Activated CD8-positive, alpha-beta memory T cell treated with anti-CD3 and anti-CD28 coated beads for 36 hours (primary cell): ENCODE results near the gene CGB5. TPM values are rescaled to one million over a fixed set of nuclear protein-coding genes. Genes with fewer than 3 reads are reported as not detected.
"Not testable (repeated sequence)": the region's sequence is repeated elsewhere in the genome, so short reads cannot be mapped to it uniquely, and the experiment has no call there.

Experiments
- CTCF ChIA-PET: fragments of 350-600 bp; sonication (Branson Sonifier 250); formaldehyde crosslinking; loops from one replicate; lab custom pipeline; 2021; ENCODE audit warnings: antibody characterized with exemption; lab: Charles Lee
- POLR2A ChIA-PET: fragments of 350-600 bp; sonication (Branson Sonifier 250); formaldehyde crosslinking; loops from one replicate; lab custom pipeline; 2021; ENCODE audit warnings: antibody characterized with exemption; lab: Charles Lee
- total RNA-seq, 2 experiments: library from RNA; stranded (reverse); gene quantifications; one replicate each; pipeline ENCODE4 v1.2.3, GENCODE V29; 2021

CGB5 gene
- total RNA-seq, 2 experiments from 2014 or later = not detected

DNA sequence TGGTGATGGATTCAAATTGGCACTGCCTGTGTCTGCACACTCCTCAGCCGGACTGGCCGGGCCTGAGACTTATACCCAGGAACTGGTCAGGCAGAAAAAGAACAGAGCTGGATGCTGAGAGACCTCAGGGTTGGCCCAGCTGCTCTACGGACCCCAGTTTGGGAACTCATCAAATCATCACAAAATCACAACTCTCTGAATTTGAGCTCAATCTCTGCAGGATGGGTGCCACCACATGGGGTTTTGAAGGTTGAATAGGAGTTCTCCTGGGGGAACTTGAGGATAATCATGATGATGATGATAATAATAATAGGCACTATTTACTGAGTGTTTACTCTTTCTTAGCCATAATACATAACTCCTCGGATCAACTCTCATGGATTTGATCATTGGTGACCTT is 982 bp upstream of the CGB5 start:
- POLR2A ChIA-PET, CTCF ChIA-PET: not testable (repeated sequence)

DNA sequence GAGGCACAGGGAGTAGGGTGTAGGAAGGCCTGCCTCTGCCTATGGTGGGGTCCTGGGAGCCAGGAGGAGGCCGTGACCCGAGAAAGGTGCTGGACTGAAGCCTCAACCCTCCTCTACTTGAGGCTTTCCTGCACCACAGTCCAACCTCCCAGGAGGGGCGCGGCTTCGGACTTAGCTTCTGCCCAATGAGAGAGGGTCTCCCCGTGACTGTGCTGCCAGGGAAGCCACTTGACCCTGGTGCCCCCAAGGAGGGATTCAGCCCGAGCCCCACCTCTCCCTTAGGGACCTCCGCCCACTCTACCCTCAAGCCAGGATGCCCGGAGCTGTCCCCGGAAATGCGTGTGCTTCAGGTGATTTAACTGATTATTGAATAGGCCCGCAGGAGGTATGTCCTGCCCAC is 5.4 kb downstream of the CGB5 start, which contains the start of gene CGB8:
Gene CGB8 (minus strand): TSS at position 101 of the 400 bp plus-strand sequence. CDS start 372 bp downstream, outside the sequence.
- CTCF ChIA-PET = not testable (repeated sequence)

DNA sequence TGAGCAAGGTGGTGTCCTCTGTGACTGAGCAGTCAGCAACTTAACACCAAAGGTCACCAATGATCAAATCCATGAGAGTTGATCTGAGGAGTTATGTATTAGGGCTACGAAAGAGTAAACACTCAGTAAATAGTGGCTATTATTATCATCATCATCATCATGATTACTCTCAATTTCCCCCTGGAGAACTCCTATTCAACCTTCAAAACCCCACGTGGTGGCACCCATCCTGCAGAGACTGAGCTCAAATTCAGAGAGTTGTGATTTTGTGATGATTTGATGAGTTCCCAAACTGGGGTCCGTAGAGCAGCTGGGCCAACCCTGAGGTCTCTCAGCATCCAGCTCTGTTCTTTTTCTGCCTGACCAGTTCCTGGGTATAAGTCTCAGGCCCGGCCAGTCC is 6.2 kb downstream of the CGB5 start:
- POLR2A ChIA-PET, CTCF ChIA-PET: not testable (repeated sequence)

More for the DNA sequence above, 5.4 kb downstream of the CGB5 start, which contains the start of gene CGB8:
- POLR2A ChIA-PET = not testable (repeated sequence)

DNA sequence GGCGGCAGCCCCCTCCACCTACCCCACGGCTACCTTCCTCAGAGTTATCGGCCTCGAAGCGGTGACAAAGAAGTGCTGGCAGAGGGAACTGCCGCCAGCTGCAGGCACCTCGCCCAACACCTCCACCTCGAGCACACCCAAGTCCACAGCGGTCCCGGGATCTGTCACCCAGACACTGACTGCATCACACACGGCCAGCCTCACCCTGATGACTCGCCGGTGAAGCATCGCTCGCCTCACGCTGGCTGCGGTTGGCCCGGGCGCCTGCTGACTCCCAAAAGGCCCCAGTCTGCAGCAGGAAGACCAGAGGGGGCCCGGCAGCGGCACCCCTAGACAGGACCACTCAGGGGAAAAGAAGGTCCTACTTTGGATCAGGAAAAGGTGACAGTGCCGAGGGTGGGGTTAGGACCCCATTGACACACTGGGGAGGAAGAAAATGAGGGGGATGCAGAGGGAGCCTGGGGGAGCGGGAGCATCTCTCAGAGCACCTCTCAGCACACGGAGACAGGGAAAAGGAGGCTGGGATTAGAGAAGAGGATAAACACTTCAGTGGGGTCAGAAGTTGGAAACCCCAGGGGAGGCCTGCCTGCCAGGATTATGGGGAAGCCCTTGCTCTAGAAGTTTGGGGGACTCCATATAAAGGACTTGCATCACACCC is 6.9 kb downstream of the CGB5 start:
- CTCF ChIA-PET, POLR2A ChIA-PET: not testable (repeated sequence)

DNA sequence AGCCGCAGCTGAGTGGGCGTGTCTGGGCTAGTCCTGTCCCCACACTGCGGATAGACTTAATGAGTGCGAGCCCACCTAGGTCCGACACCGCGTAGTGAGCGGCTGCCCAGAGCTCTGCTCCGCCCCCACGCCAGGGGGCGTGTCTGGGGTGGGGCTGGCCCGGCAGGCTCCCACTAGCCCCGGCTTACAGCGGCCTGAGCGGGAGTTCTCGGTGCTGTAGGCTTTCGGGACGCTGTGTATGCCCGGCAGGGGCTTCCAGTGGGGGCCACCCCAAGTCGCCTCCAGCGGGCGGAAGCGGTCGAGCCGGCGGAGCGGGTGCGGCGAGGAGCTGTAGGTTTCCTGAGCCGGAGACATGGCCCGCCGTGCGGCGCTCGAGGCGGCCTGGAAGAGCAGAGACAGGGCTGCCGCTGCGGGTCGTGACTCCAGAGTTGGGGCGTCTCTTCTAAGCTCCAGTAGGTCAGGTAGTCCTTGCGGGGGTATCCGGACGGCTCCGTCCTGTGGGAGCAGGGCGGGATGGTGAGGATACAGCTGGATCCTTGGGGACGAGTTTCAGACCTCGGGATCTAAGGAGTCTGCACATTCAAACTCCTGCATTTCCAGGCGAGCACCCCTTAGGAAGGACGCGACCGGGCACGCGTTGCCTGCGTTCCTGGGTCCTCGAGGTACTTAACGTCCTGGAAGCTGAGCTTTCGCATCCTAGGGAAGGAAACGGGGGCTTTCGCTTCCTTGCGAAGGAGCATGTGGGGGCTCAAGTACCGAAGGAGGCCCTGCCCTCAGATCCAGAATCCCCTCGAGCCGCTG is 12.7 kb downstream of the CGB5 start:
- ChIA-PET CTCF (interaction anchor here (0.6 to 1.3 kb wide), 6 partner anchors 18 to 424 kb away, joined by 3 to 4 read pairs (median 3); partner anchors contain the start of gene RUVBL2), POLR2A (interaction anchor here (0.5 to 0.6 kb wide), 2 partner anchors 38 to 39 kb away, joined by 3 to 4 read pairs; no protein-coding TSS in a partner anchor)

DNA sequence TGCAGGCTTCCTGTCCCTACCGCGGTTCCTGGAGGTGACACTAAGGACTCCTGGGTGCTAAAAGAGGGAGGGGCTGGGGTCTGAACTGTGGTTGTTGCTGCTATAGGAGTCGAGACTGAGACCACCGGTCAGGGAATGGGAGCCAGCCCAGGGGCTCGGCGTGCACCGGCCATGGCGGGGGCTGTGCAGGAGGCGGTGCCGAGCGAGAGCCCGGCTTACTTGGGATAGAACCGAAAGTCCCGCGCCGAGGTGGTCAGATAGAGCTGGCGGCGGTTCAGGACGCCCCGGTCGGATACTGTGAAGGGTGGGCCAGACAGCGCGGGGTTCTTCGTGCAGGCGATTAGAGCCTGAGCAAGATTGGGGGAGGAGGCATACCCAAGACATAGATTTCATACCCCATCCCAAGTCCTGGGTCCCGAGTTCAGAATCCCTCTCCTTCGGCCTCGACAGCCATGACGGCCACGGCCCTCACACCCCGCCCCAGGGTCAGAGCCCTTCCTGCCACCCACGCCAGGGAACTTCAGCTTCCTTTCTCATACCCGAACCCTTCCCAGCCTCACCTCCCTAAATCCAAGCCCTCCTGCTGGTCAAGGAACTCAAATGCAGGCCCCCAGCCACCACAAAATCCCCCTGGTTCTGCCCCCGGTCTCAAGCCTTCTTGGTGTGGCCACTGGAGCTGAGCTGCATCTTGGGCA is 13.4 kb downstream of the CGB5 start:
- POLR2A ChIA-PET = interaction anchor here (0.5 kb wide), 1 partner anchor 39 kb away, joined by 3 read pairs; no protein-coding TSS in a partner anchor
- CTCF ChIA-PET = interaction anchor here (0.6 to 1.3 kb wide), 6 partner anchors 17 to 424 kb away, joined by 3 to 4 read pairs (median 3); partner anchors contain the start of gene RUVBL2

DNA sequence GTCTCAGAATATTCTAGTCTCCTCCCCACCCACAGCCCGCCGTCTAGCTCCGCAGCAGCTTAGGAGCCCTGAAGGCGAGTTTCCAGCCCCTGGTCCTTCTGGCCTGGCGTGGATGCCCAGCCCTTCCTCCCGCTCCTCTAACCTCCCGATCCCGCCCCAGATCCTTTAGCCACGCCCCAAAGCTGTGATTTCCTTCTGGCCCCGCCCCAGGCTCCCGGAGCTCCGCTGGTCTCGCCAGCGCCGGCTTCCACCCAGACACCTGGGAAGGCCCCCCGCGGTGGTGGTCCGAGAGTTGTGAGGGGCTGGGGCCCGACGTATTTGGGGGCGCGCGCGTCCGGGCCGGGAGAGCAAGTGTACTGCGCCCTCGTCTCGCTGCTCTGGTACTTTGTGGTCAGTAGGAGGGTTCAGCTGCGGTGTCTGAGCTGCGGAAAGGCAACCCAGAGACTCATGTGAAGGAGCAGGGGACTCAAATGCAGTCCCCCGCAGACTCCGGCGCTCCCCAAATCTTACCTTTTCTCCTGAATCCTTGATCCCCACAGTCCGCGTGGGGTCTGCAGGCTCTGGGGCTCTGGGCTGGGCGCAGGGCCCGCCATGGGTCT is 14.1 kb downstream of the CGB5 start, which contains the start of gene CGB7:
Gene CGB7 (minus strand): TSS at position 114 of the 599 bp plus-strand sequence. CDS start 2,374 bp downstream, outside the sequence.
- ChIA-PET CTCF (interaction anchor here (1.2 kb wide), 1 partner anchor 64 kb away, joined by 3 read pairs; the partner anchor contains the start of gene RUVBL2), POLR2A (no interaction called here)

DNA sequence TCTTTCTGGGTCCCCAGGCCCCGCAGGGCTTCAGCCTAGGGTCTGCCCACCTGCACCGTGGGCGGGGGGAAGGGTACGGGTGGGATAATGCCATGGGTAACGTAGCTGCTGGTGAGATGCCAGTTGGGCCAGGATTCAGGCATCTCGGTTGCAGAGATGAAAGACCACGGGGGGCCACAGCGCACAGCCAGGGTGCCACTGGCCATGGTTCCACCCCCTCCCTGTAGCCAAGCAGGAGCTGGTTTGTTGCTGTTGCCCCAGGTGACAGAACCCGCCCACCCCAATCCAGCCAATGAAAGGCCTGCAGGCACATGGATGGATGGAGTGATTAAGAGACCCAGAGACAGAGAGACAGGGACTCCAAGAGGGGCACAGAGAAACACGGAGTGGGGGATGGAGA is 14.9 kb downstream of the CGB5 start:
- ChIA-PET POLR2A (no interaction called here), CTCF (interaction anchor here (1.2 kb wide), 1 partner anchor 65 kb away, joined by 3 read pairs; the partner anchor contains the start of gene RUVBL2)

DNA sequence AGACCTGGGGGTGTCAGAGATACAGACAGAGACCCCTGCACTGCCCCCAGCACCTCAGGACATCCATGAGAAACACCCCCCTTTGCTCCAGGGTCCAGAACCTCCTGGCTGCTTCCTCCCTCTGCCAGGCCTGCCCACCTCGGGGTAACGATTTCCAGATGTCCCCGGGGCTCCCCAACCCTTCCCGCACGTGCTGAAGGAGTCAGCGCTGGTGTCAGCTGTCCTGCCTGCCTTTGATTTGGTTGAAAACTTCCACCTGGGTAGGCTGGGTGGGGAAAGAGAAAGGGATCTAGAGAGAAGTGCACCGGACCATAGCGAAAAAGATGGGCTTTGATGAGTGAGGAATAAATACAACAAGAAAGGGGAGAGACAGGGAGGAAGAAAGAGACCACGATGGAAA is 15.4 kb downstream of the CGB5 start:
- ChIA-PET CTCF (interaction anchor here (0.6 kb wide), 1 partner anchor 169 kb away, joined by 5 read pairs; no protein-coding TSS in a partner anchor), POLR2A (no interaction called here)

DNA sequence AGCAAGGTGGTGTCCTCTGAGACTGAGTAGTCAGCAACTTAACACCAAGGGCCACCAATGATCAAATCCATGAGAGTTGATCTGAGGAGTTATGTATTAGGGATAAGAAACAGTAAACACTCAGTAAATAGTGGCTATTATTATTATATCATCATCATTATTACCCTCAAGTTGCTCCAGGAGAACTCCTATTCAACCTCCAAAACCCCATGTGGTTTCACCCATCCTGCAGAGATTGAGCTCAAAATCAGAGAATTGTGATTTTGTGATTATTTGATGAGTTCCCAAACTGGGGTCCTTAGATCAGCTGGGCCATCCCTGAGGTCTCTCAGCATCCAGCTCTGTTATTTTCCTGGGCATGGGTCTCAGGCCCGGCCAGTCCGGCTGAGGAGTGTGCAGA is 17.4 kb downstream of the CGB5 start:
- ChIA-PET CTCF (interaction anchor here (1.1 kb wide), 1 partner anchor 88 kb away, joined by 3 read pairs; no protein-coding TSS in a partner anchor), POLR2A (no interaction called here)

DNA sequence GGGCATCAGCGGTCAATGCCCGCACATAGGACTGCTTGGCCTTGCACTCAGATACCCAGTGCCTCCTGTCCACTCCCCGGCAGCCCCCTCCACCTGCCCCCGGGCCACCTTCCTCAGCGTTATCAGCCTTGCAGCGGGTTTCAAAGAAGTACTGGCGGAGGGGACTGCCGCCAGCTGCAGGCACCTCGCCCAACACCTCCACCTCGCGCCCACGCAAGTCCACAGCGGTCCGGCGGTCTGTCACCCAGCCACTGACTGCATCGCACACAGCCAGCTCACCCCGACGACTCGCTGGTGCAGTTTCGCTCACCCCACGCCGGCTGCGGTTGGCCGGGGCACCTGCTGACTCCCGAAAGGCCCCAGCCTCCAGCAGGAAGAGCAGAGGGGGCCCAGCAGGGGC is 17.8 kb downstream of the CGB5 start:
- CTCF ChIA-PET = no interaction called here
- POLR2A ChIA-PET = no interaction called here

DNA sequence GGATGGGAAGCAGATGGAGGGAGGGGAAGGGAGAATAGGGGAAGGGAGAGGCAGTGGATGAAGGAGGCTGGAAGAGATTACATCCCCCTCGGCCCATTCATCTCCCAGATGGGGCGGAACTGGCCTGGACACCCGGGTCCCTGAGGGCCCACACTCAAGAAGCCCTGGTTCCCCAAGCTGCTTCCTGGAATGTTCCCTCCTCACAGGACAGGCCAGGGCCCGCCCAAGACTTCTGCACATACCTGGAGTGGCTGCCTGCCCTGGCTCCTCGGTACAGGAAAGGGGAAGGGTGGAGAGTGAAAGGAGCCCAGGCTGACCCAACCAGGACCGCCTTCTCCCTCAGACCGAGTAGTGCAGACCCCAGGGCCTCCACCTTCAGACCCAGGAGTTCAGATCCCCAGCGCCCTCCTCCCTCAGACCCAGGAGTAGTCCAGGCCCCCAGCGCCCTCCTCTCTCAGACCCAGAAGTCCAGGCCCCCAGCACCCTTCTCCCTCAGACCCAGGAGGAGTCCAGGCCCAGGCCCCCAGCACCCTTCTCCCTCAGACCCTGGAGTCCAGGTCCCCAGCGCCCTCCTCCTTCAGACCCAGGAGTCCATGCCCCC is 20.5 kb downstream of the CGB5 start:
- CTCF ChIA-PET = no interaction called here
- POLR2A ChIA-PET = no interaction called here

DNA sequence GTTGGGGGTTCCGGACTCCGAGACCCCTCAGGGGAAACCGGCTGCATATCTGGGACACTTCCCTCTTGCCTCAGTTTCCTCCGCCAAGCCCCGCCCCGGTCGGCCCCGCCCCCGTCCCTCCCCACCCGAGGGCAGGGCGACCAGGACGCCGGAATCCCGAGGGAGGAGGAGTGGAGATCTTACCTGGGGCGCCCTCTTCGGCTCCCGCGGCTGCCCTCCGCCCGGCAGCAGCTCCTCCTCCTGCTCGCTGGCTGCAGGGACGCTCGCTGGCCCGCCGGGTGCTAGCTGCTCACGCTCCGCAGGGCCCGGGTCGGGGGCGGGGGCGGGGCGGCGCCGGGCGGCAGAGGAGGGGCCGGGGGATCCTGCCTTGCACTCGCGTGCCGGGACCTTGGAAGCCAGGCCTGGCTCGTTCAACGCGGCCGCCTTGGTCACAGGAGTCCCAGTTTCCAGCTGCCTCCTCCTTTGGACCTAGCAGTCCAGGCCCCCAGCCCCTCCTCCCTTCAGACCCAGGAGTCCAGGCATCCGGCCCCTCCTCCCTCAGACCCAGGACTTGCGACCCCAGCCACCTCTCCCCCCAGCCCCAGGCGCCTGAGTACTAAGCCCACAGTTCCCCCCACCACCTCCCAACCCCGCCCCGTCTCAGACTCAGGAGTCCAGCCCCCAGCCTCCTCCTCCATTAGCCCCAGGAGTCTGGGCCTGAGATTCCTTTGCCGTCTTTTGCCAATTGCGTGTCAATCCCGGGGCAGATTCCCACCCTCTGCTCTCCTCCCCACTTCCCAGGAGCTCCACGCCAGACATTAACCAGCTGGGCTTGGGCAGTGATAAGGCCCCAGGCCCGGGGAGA is 21.3 kb downstream of the CGB5 start, which contains the start of gene NTF4:
Gene NTF4 (minus strand): TSS at position 51 of the 844 bp plus-strand sequence. CDS start 2,821 bp downstream, outside the sequence.
- POLR2A ChIA-PET = no interaction called here
- CTCF ChIA-PET = no interaction called here

DNA sequence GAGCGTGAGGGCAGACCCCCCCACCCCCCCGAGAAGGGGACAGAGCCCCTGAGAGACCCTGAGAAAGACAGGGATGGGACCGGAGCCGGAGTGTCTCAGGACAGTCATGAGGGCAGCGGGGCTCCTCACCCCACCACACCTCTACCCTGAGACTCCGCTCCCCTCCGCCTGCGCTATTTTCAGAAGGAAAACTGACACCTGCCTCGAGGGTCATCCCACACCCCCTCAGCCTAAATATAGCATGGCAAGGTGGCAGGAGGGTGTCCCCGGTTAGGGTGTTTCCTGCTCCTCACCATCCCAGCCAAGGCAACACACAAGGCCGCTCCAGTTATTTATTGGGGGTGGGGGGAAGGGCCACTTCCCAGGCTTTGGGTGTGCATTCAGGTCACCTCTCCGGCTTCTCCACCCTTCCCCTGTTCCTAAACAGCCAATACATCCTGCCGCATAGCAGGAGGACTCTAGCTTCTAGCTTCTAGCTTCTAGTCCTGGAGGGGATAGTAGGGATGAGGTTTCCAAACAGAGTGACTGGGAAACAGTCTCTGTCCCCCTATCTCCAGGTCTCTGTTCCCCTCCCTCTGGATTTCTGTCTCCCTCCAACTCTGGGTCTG is 22.4 kb downstream of the CGB5 start:
- ChIA-PET CTCF (no interaction called here), POLR2A (no interaction called here)

DNA sequence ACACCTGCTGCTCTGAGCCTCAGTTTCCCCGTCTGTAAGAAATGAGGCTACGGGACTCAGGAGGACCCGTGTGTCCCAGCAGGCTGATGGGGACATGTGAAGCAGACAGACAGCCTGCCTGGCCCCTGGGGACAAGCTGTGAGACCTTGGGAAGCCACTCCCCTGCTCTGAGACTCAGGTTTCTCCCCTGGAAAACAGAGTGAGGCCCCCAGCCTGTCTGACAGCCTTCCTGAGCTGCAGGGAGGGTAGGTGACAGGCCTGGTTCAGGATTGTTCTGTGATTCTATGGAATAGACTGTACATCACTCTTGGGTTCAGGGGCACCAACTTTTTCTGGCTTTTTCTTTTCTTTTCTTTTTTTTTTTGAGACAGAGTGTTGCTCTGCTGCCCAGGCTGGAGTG is 23.9 kb downstream of the CGB5 start:
- ChIA-PET POLR2A (no interaction called here), CTCF (no interaction called here)

DNA sequence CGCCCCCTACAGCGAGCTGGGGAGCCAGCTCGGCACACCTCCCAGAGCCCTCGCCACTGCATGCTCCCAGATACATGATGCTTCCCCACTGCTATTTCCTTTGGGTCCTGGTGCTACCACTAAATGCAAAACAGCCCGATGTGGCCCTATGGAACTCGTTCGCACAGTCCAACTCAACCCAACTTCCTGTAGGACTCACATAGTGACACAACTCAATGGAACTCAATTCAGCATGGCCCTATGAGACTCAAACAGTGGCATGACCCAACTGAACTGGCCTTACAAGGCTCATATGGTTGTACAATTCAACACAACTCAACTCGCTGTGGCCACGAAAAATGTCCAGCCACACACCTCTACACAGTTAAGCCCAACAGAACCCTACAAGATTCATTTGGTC is 25.4 kb downstream of the CGB5 start:
- ChIA-PET CTCF (interaction anchor here (2.1 kb wide), 1 partner anchor 130 kb away, joined by 5 read pairs; no protein-coding TSS in a partner anchor), POLR2A (no interaction called here)

DNA sequence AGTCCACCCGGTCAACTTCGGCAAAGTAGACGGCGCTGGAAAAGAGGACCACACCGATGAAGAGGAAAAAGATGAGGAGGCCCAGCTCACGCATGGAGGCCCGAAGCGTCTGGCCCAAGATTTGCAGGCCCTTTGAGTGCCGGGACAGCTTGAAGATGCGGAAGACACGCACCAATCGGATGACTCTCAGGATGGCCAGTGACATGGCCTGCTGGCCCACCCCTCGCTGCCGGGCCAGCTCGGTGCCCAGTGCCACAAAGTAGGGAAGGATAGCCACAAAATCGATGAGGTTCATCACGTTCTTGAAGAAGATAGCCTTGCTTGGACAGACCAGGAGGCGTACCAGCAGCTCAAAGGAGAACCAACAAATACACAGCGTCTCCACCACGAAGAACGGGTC is 26.8 kb downstream of the CGB5 start:
- ChIA-PET CTCF (interaction anchor here (0.7 to 2.1 kb wide), 3 partner anchors 25 to 128 kb away, joined by 3 to 5 read pairs (median 4); partner anchors contain the start of gene RUVBL2), POLR2A (no interaction called here)
